Transverse colon (tissue), 4 donors: ENCODE measurements around the gene AGPAT3.
A peak's percentile ranks its signal among the peaks of the same experiment; 100 is the strongest.

Experiments
- EP300 ChIP-seq: sonication (generic); formaldehyde crosslinking; IDR thresholded peaks from one replicate; pipeline ENCODE4 v1.6.1; 2017; ENCODE audit warnings: antibody characterized with exemption, low read depth
- POLR2A ChIP-seq: fragments of 450-650 bp; IDR thresholded peaks from one replicate; pipeline ENCODE4 v1.6.1; 2016; ENCODE audit warnings: antibody characterized with exemption, mild to moderate bottlenecking, moderate library complexity
- POLR2AphosphoS5 ChIP-seq, 3 donors: sonication (generic); formaldehyde crosslinking; IDR thresholded peaks; one replicate each; pipeline ENCODE4 v1.6.1; 2016; ENCODE audit warnings: antibody characterized with exemption in 3 of 3
- TF ChIP-seq, protein P1 (sequence below), 5 experiments: fragments of 200-600 bp in 3 of 5; fragments of 450-650 bp in 2 of 5; sonication (generic) in 3 of 5; IDR thresholded peaks; 1 replicate in 2 of 5; 2 replicates in 3 of 5; pipeline ENCODE4 v1.5.1; 2016 to 2017; ENCODE audit warnings: antibody characterized with exemption in 5 of 5, inconsistent platforms in 3 of 5, mild to moderate bottlenecking in 2 of 5, moderate library complexity in 1 of 5

GRCh38 chr21:43864313-43864961 is 586 bp upstream of the AGPAT3 start:
- TF ChIP-seq, protein P1, sequence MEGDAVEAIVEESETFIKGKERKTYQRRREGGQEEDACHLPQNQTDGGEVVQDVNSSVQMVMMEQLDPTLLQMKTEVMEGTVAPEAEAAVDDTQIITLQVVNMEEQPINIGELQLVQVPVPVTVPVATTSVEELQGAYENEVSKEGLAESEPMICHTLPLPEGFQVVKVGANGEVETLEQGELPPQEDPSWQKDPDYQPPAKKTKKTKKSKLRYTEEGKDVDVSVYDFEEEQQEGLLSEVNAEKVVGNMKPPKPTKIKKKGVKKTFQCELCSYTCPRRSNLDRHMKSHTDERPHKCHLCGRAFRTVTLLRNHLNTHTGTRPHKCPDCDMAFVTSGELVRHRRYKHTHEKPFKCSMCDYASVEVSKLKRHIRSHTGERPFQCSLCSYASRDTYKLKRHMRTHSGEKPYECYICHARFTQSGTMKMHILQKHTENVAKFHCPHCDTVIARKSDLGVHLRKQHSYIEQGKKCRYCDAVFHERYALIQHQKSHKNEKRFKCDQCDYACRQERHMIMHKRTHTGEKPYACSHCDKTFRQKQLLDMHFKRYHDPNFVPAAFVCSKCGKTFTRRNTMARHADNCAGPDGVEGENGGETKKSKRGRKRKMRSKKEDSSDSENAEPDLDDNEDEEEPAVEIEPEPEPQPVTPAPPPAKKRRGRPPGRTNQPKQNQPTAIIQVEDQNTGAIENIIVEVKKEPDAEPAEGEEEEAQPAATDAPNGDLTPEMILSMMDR (IDR thresholded peaks at IDR 0.05) = no peak
- TF ChIP-seq EP300 (no peak), POLR2AphosphoS5 (IDR thresholded peaks at IDR 0.05) (peak; percentile 61 to 87 (median 86)), POLR2A (peak; percentile 83)
